Body of pancreas (tissue), 4 donors: ENCODE data around the gene CIBAR2. TPM values are rescaled to one million over a fixed set of nuclear protein-coding genes. Genes with fewer than 3 reads are reported as not detected.
"Not testable (repeated sequence)": the region's sequence is repeated elsewhere in the genome, so short reads cannot be mapped to it uniquely, and the experiment has no call there.

Experiments used
- ATAC-seq: fragments of 150-250 bp; one replicate; pipeline ENCODE4 v1.9.1; 2016
- DNase-seq, 4 donors: peaks; one replicate each; pipeline ENCODE4 v3.0.0-alpha.2; 2019
- H3K27ac ChIP-seq, 4 donors: fragments of 200-600 bp; sonication (generic); 1 replicate in 3 of 4; 2 replicates in 1 of 4; pipeline versions ENCODE4 v1.5.1 to v1.6.1; 2016 to 2019; ENCODE audit warnings: mild to moderate bottlenecking in 1 of 4, mixed read lengths in 1 of 4, moderate library complexity in 1 of 4
- H3K27me3 ChIP-seq, 2 donors: fragments of 200-600 bp; sonication (generic); one replicate each; pipeline ENCODE4 v1.6.0; 2016; ENCODE audit warnings: mild to moderate bottlenecking in 1 of 2
- H3K36me3 ChIP-seq, 2 donors: fragments of 200-600 bp; sonication (generic); replicated peaks in 1 of 2; 2 replicates each; pipeline ENCODE4 v1.5.1; 2016; ENCODE audit warnings: low read depth in 2 of 2; ENCODE audit not compliant: insufficient read depth in 1 of 2
- H3K4me1 ChIP-seq: fragments of 200-600 bp; sonication (generic); one replicate; pipeline ENCODE4 v1.6.0; 2016
- H3K4me3 ChIP-seq, 2 donors: fragments of 200-600 bp; sonication (generic); 1 replicate in 1 of 2; 2 replicates in 1 of 2; pipeline ENCODE4 v1.5.1; 2016 to 2019
- H3K9me3 ChIP-seq, 3 donors: fragments of 200-600 bp; sonication (generic); 1 replicate in 2 of 3; 2 replicates in 1 of 3; pipeline ENCODE4 v1.5.1; 2016
- POLR2A ChIP-seq, 3 donors: fragments of 450-650 bp; IDR thresholded peaks; one replicate each; pipeline ENCODE4 v1.6.1; 2016; ENCODE audit warnings: antibody characterized with exemption in 3 of 3, mild to moderate bottlenecking in 2 of 3
- WGBS, 2 donors: methylation state at CpG; one replicate each; pipeline ENCODE4 v1.1.5; 2017; 5-methylcytosine and 5-hydroxymethylcytosine counted together
- intact Hi-C: fragments of 100-400 bp; cut with DNase I; formaldehyde crosslinking; loops from one replicate; pipeline ENCODE4 v1.15.1; 2023
- total RNA-seq, 2 donors: library from RNA; depleted of rRNA; stranded (reverse); fragments of >200 nt; gene quantifications; one replicate each; pipeline ENCODE4 v1.1.0, GENCODE V29; 2016
- TF ChIP-seq, protein P1 (sequence below), 7 experiments: fragments of 450-650 bp in 4 of 7; fragments of 200-600 bp in 3 of 7; sonication (generic) in 3 of 7; IDR thresholded peaks; one replicate each; pipeline ENCODE4 v1.5.1; 2016 to 2019; ENCODE audit warnings: antibody characterized with exemption in 7 of 7

CIBAR2 gene
- total RNA-seq, 2 donors from 2014 or later, result not detected

DNA sequence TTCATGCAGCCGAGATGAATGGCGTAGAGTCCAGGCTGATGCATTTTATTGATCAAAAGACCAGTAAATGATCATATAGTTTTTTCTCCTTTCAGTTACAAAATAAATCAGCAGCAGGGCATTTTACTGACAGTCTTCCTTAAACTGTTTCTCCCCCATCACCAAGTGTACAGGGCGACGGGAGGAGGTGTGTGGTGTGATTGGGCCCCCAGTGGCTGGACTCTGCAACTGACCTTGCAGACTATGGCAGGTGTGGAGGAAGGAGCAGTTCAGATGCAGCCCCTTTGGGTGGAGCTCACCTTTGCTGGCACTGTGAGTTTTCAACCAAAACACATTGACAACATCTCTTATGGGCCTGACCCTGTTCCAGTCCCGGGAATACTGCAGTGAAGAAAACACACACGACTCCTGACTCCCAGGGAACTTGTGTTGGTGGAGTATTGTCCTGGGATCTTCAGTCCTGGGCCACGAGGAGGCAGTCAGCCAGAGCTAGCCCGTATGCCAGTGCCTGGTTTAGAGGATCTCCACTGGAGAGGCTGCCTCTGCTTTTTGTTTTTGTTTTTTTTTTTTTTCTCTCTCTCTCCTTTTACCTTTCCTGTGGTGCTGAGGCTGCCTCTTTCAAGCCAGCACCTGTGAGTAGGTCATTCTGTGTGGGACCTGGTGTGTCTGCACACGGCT is 54.9 kb downstream of the CIBAR2 start:
- ATAC-seq, result peak; percentile 71
- no peaks in the 10 kb centered on the region for H3K36me3 ChIP-seq
- no peaks in the 10 kb centered on the region for H3K27me3 ChIP-seq
- peaks cover 20% of the 10 kb centered on the region for H3K4me1 ChIP-seq
- TF ChIP-seq, protein P1, sequence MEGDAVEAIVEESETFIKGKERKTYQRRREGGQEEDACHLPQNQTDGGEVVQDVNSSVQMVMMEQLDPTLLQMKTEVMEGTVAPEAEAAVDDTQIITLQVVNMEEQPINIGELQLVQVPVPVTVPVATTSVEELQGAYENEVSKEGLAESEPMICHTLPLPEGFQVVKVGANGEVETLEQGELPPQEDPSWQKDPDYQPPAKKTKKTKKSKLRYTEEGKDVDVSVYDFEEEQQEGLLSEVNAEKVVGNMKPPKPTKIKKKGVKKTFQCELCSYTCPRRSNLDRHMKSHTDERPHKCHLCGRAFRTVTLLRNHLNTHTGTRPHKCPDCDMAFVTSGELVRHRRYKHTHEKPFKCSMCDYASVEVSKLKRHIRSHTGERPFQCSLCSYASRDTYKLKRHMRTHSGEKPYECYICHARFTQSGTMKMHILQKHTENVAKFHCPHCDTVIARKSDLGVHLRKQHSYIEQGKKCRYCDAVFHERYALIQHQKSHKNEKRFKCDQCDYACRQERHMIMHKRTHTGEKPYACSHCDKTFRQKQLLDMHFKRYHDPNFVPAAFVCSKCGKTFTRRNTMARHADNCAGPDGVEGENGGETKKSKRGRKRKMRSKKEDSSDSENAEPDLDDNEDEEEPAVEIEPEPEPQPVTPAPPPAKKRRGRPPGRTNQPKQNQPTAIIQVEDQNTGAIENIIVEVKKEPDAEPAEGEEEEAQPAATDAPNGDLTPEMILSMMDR (IDR thresholded peaks at IDR 0.05), result peak; percentile 16 to 49 (median 41)
- no peak for TF ChIP-seq POLR2A (IDR thresholded peaks at IDR 0.05)
- DNase-seq, result peak; percentile 33 to 55 (median 46)
- no peak overlapping the region for H3K4me3 ChIP-seq
- intact Hi-C loops, result no loop called here
- H3K27ac ChIP-seq, result no peak overlapping the region
- 64 to 71% methylated on average over 9 of the region's 9 CpGs for WGBS, 2 donors
- H3K9me3 ChIP-seq, result no peaks in the 10 kb centered on the region

DNA sequence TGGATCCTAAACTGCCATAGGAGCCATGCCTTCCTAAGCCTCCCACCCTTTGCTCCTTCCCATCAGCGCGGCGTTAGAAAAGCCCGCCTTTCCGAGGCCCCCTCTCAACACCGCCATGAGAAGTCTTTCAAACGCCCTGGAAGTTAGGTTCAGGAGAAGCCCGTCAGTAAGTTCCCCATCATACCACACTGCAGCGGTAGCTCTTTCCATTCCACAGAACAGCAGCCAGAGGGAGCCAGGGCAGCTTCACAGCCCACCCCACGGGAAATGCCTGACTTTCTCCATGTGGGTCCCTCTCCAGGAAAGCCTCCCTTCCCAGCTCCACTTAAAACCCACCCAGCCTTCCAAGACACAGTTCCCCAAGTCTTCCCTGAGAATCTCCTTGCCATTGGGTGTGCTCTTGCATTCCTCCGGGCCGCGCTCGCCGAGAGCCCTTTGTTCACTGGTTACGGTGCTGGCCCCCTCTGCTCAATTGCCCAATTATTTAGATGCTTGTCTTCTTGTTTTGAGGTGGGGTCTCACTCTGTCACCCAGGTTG is 56.0 kb downstream of the CIBAR2 start:
- Histone ChIP-seq H3K4me3 (no peak overlapping the region), H3K27me3 (no peaks in the 10 kb centered on the region), H3K27ac (peak overlapping the region in 2 of 4 donors; percentile 52 to 69), H3K36me3 (no peaks in the 10 kb centered on the region), H3K4me1 (peaks cover 20% of the 10 kb centered on the region), H3K9me3 (no peaks in the 10 kb centered on the region)
- 82 to 88% methylated on average over 16 of the region's 16 CpGs for WGBS, 2 donors
- ATAC-seq, result no peak
- TF ChIP-seq, protein P1 (IDR thresholded peaks at IDR 0.05), result peak in 1 of 7 experiments; percentile 29
- no peak for TF ChIP-seq POLR2A (IDR thresholded peaks at IDR 0.05)
- intact Hi-C loops, result no loop called here
- no peak for DNase-seq

DNA sequence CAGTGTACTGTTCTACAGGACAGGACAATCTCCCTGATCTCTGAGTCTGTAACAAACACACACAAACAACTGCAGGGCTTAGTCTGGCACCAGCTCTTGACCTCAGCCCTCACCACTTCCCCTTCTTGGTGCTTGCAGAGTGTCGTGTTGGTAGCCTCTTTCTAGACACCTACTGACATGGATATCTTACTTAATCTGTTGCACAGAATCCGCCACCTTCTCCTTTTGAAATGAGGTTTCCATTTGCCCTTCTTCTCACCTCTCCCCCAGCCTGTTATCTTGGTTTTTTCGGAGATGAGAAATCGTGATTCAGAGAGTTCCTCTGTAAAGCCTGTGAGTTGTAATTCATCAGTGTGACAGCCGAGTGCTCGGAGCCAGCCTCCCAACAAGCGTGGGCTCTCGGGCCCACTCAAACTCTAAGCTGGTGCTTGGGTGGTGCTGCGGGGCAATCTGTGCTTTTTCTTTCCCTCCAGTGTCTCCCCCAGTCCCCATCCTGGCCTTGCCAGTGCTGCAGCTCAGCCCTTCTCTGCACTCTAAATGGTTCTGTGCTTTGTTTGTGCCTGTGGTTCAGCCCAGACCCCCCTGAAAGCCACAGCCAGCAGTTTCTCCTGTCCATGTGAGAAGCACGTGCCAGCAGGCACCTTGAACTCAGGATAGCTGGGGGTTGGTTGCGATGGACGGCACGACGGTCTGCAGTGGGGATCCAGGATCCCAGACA is 56.6 kb downstream of the CIBAR2 start:
- TF ChIP-seq, protein P1 (IDR thresholded peaks at IDR 0.05), result no peak
- no peak for TF ChIP-seq POLR2A (IDR thresholded peaks at IDR 0.05)
- ATAC-seq, result peak; percentile 49
- peak in 3 of 4 donors; percentile 40 to 76 (median 40) for DNase-seq
- no peaks in the 10 kb centered on the region for H3K36me3 ChIP-seq
- 43 to 55% methylated on average over 14 of the region's 14 CpGs for WGBS, 2 donors
- intact Hi-C loops, result no loop called here
- no peak overlapping the region for H3K4me3 ChIP-seq
- H3K27ac ChIP-seq, result peak overlapping the region; percentile 32 to 69 (median 42)
- peaks cover 20% of the 10 kb centered on the region for H3K4me1 ChIP-seq
- H3K27me3 ChIP-seq, result no peaks in the 10 kb centered on the region
- H3K9me3 ChIP-seq, result no peaks in the 10 kb centered on the region

DNA sequence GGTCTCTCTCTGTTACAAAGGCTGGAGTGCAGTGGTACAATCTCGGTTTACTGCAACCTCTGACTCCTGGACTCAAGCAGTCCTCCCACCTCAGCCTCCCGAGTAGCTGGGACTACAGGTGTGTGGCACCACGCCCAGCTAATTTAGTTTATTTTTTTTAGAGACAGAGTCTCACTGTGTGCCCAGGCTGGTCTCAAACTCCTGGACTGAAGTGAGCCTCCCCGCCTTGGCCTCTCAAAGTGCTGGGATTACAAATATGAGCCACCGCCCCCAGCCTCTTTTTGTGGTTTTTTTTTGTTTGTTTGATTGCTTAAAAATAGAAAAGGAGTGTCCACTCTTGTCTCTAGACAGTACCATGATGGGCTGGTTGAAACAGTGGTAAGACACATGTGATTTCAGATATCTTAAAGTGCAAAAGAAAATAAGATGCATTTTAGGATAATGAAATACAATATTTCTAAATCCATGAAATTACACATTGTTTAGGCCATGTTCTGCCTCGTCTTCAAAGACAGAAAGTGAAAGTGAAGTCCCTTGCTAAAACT is 57.3 kb downstream of the CIBAR2 start:
- ATAC-seq (no peak), DNase-seq (no peak)
- Histone ChIP-seq H3K27ac (peak overlapping the region; percentile 32 to 69 (median 42)), H3K4me1 (peaks cover 20% of the 10 kb centered on the region), H3K9me3 (no peaks in the 10 kb centered on the region), H3K27me3 (no peaks in the 10 kb centered on the region), H3K36me3 (no peaks in the 10 kb centered on the region), H3K4me3 (no peak overlapping the region)
- 73 to 74% methylated on average over 6 of the region's 6 CpGs for WGBS, 2 donors
- intact Hi-C loops, result no loop called here
- TF ChIP-seq, protein P1 (IDR thresholded peaks at IDR 0.05), result no peak
- no peak for TF ChIP-seq POLR2A (IDR thresholded peaks at IDR 0.05)

DNA sequence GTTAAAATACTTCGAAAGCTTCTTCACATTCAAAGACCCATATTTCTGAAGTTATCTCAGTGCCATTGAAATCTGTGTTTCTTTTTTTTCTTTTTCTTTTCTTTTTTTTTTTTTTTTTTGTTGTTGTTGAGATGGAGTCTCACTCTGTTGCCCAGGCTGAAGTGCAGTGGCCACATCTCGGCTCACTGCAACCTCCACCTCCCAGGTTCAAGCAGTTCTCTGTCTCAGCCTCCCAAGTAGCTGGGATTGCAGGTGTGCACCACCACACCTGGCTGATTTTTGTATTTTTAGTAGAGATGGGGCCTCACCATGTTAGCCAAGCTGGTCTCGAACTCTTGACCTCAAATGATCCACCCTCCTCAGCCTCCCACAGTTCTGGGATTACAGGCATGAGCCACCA is 58.0 kb downstream of the CIBAR2 start:
- H3K36me3 ChIP-seq, H3K9me3 ChIP-seq, H3K4me3 ChIP-seq, H3K27ac ChIP-seq, DNase-seq, ATAC-seq, intact Hi-C loops, H3K27me3 ChIP-seq: not testable (repeated sequence)
- 72 to 99% methylated on average over 3 of the region's 3 CpGs for WGBS, 2 donors
- peaks cover 20% of the 10 kb centered on the region for H3K4me1 ChIP-seq
